Left colon (tissue), 2 donors: ENCODE measurements around the gene MFNG. TPM values are rescaled to one million over a fixed set of nuclear protein-coding genes. Genes with fewer than 3 reads are reported as not detected.

Experiments used
- ATAC-seq: fragments of 200-7000 bp; cut with Tn5 transposase; one replicate; pipeline ENCODE4 v1.9.1; 2020; ENCODE audit warnings: mild to moderate bottlenecking, moderate library complexity
- DNase-seq, 2 donors: peaks; one replicate each; pipeline ENCODE4 v3.0.0-alpha.2; 2020
- intact Hi-C, 2 donors: fragments of 100-400 bp; cut with DNase I in 1 of 2; cut with micrococcal nuclease in 1 of 2; formaldehyde crosslinking; loops; one replicate each; pipeline versions ENCODE4 v1.11.2 to v1.14.0; 2022; cut with DNase I, micrococcal nuclease
- total RNA-seq, 2 donors: library from RNA; stranded (reverse); fragmentation: NEBNext Ultra II Directional; extraction: Animal tissue kit (Norgen Biotek cat#: 25700); gene quantifications; one replicate each; pipeline ENCODE4 v1.2.1, GENCODE V29; 2021
- donor health status: DM: no; HTN: no; CAD: no.
- donor health status: DM: yes; HTN: yes; CAD: no.

MFNG gene
- total RNA-seq, 2 donors from 2014 or later = 10.4 to 11.2 TPM

GRCh38 chr22:37420686-37421467 lies 65.3 kb downstream of the MFNG start:
- no peak for DNase-seq
- intact Hi-C loops = no loop called here
- ATAC-seq = no peak

GRCh38 chr22:37419969-37420685 lies 66.1 kb downstream of the MFNG start:
- ATAC-seq (no peak), DNase-seq (no peak)
- intact Hi-C loops = no loop called here

GRCh38 chr22:37419370-37419968 lies 66.7 kb downstream of the MFNG start:
- intact Hi-C loops = no loop called here
- DNase-seq = no peak
- ATAC-seq = peak; percentile 53

Other genes starting within 250 kb of the MFNG start
- 10 to 100 TPM; 20.9 to 22.6 TPM for gene RAC2, start 242.1 kb downstream of the MFNG start, total RNA-seq
- gene CYTH4, start 203.9 kb downstream of the MFNG start, total RNA-seq = 10 to 100 TPM in 1 of 2 donors, 1 to 10 TPM in 1; 2.6 to 10.4 TPM
- gene ELFN2, start 58.9 kb downstream of the MFNG start, total RNA-seq = under 1 TPM in 1 of 2 donors, not detected in 1; 0.20 TPM
- gene CARD10, start 33.0 kb upstream of the MFNG start, total RNA-seq = 10 to 100 TPM; 64.1 to 66.4 TPM
- 10 to 100 TPM; 52.2 to 64.1 TPM for gene CDC42EP1, start 74.1 kb upstream of the MFNG start, total RNA-seq
- gene LGALS2, start 93.7 kb upstream of the MFNG start, total RNA-seq = 10 to 100 TPM; 42.9 to 44.5 TPM
- 10 to 100 TPM; 56.9 to 73.3 TPM for gene GGA1, start 122.5 kb upstream of the MFNG start, total RNA-seq
- 100 to 1,000 TPM in 1 of 2 donors, 10 to 100 TPM in 1; 77.4 to 121 TPM for gene SH3BP1, start 153.3 kb upstream of the MFNG start, total RNA-seq
- gene PDXP, start 172.3 kb upstream of the MFNG start, total RNA-seq = 10 to 100 TPM; 37.7 to 50.7 TPM
- 100 to 1,000 TPM in 1 of 2 donors, 10 to 100 TPM in 1; 40.4 to 161 TPM for gene LGALS1, start 189.3 kb upstream of the MFNG start, total RNA-seq
- gene NOL12, start 200.0 kb upstream of the MFNG start, total RNA-seq = 10 to 100 TPM; 30.3 to 38.2 TPM
- 10 to 100 TPM; 87.2 TPM for gene TRIOBP, start 210.7 kb upstream of the MFNG start, total RNA-seq